Measurements from ENCODE around the gene ATXN1.

DNA sequence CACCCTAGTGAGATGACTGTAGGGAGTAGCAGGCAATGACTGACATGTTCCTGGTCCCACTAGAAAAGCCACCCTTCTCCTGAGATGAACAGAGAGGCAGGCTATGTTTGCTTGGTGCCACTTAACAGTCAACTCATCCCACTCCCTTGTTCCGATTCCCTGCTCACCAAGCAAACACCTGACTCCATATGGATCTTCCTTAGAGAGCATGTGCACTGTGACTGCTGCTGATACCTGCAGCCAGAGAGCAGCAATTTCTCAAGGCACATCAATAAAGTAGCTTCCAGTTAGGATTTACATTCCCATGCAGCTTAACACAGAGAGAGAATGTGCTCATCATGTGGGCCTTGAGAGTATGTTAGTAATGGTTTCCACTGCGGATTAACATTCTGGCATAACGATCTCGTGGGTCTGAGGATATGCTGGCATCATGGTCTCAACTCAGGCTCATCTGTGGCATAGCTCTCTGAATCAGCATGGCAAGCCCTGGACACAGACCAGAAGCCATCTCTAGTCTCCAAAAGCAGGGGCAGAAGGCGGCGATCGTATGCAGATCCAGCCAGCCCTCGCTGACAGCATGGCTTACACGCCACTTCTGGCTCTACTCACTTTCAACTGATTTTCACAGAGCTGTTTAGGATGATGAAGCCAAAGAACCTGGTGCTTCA is 43.9 kb downstream of the ATXN1 start:
- no peak for TF ChIP-seq POLR2A (IDR thresholded peaks at IDR 0.05; ENCODE audit: low read length)
- TF ChIP-seq GATA1 (IDR thresholded peaks at IDR 0.05; ENCODE audit: low read depth, low read length): no peak
